IPS-18c (cell line): ENCODE measurements around the gene DMD.
"Not testable (repeated sequence)": the region's sequence is repeated elsewhere in the genome, so short reads cannot be mapped to it uniquely, and the experiment has no call there.

Experiments used
- H3K4me3 ChIP-seq: 2 replicates; pipeline ENCODE4 v1.7.0; 2013; ENCODE audit warnings: low read depth, mild to moderate bottlenecking, low read length, moderate library complexity; ENCODE audit not compliant: insufficient read depth
- H3K9me3 ChIP-seq: one replicate; pipeline ENCODE4 v1.6.1; 2013; ENCODE audit warnings: mild to moderate bottlenecking, low read length, moderate library complexity; ENCODE audit not compliant: control insufficient read depth, insufficient read depth

DMD gene

GRCh38 chrX:32642283-32642682, 569.1 kb downstream of the DMD start:
- H3K9me3 ChIP-seq: no peaks in the 10 kb centered on the region
- H3K4me3 ChIP-seq: no peak overlapping the region

- no peak overlapping the region for H3K4me3 ChIP-seq
- no peaks in the 10 kb centered on the region for H3K9me3 ChIP-seq
Observed at GRCh38 chrX:32618154-32618553, 593.2 kb downstream of the DMD start.

DNA sequence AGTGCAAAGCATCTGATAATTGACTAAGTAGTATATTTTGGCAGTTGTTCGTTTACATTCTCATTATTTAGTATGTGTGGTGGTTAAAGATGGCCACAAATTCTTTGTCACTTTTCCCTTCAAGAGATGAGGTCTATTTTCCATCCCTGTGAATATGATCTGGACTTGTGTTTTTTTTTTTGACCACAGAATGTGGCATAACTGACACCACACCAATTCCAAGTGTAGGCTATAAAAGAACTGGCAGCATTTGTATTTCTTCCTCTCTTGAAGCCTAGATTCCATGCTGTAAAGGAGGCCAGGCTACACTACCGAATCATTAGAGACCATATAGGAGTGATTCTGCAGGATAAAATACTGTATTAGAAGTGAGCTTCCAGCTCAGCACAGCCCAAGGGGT, 596.6 kb downstream of the DMD start:
- H3K4me3 ChIP-seq: no peak overlapping the region
- no peaks in the 10 kb centered on the region for H3K9me3 ChIP-seq

DNA sequence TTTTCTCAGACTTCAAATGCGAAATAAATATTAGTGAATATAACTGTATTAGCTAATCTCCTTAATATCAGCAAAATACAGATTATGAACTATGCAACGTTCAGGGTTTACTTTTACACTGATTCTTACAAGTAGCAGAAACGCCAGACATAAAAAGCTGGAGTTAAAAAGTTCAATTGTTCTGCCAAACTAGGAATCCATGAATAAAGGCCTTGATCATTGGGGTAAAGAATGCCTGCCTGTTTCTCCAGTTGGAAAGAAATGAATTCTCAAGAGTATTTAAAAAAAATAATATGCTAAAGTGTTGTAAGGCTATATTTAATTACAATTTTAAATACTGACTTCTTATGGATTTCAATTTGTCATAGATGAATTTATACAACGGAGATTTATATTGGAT, 612.2 kb downstream of the DMD start:
- Histone ChIP-seq H3K9me3 (no peaks in the 10 kb centered on the region), H3K4me3 (no peak overlapping the region)

DNA sequence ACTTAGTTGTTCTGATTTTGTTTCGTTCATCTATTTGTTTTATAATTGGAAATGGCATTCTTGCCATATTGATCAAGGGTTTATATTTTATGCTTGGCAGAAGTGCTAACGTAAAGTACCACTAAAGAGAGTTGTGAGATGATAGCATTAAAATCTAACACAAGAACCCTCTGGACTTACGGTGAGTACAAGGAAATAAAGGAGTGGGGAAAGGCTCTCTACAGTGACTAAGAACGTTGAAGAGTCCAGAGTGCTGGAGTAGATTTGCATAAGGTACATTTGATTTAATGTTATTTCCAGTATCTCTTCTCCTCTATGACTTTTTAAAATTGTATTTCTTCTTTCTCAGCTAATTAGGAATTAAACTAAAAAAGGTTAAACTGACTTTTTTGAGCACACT, 612.6 kb downstream of the DMD start:
- no peaks in the 10 kb centered on the region for H3K9me3 ChIP-seq

GRCh38 chrX:32597777-32598176, 613.6 kb downstream of the DMD start:
- peaks cover 1% of the 10 kb centered on the region for H3K9me3 ChIP-seq
- H3K4me3 ChIP-seq: no peak overlapping the region

More for the DNA sequence above, 612.6 kb downstream of the DMD start:
- H3K4me3 ChIP-seq: no peak overlapping the region

- Histone ChIP-seq H3K9me3 (peaks cover 3% of the 10 kb centered on the region), H3K4me3 (no peak overlapping the region)
Observed at GRCh38 chrX:32592786-32593185, 618.6 kb downstream of the DMD start.

DNA sequence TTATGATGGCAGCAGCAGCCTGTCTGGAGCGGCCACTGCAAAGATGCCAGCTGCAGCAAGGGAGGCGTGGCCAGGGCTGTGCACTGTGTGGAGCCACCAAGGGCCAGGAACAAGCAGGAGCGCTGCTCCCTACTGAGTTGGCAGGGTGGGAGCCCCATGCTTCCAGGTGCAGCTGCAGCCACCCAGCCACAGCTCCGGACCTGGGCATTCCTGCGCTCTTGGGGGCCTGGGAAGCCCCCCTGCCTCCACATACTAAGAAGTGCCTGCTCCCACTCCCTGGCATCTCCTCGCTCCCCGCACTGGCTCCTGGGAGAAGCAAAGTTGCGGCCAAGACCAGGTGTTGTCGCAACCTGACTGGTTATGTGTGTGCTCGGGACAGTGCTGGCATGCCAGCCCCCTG, 619.8 kb downstream of the DMD start:
- H3K9me3 ChIP-seq: peaks cover 3% of the 10 kb centered on the region
- no peak overlapping the region for H3K4me3 ChIP-seq

DNA sequence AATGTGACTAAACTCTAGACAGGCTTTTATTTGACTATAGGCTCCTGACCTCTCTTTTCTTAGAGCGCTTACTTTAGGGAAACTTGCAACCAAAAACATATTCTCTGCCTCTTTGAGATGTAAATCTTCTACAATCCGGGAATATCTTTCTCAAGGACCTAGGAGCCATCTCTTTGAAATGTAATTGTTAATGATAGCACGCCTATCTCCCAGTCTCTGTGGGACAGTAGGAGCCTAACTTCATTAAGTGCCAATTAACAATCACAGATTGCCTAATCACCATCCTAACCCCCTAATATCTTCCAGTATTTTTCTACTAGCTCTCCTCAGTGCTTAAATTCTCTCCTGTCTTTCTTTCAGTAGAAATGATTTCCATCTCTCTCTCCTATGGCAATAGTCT, 628.6 kb downstream of the DMD start:
- no peak overlapping the region for H3K4me3 ChIP-seq
- no peaks in the 10 kb centered on the region for H3K9me3 ChIP-seq

DNA sequence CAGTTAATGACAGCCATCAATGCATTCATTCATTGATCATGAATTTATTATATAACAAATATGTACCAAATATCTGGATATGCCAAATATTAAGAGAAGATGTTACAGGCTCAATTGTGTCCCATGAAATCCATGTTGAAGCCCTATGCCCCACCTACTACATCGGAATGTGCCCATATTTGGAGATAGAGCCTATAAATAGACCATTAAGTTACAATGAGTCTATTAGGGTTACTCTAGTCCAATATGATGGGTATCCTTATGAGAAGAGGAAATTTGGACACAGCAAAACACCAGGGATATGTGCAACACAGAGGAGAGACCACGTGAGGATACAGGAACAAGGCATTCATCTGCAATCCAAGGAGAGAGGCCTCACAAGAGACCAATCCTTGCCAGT, 634.5 kb downstream of the DMD start:
- H3K4me3 ChIP-seq: no peak overlapping the region
- no peaks in the 10 kb centered on the region for H3K9me3 ChIP-seq

GRCh38 chrX:32572644-32573043, 638.7 kb downstream of the DMD start:
- H3K9me3 ChIP-seq: no peaks in the 10 kb centered on the region
- H3K4me3 ChIP-seq: no peak overlapping the region

DNA sequence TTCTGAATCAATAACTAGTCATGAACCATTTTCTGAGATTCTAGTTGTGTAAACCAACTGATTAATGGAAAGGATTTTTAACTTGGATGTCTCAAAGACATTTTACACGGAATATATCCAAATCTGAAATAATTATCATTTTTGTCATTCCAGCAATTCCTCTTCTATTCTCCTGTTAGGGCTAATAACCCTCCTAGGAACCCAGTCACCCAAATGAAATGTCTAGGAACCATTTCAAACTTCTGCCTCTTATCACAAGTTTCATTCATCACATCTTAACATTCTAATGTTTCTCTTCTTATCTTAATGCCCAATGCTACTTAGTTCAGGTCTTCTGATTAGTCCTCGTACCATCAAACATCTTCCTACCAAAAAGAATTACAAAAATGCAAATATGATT, 639.8 kb downstream of the DMD start:
- no peak overlapping the region for H3K4me3 ChIP-seq
- no peaks in the 10 kb centered on the region for H3K9me3 ChIP-seq

DNA sequence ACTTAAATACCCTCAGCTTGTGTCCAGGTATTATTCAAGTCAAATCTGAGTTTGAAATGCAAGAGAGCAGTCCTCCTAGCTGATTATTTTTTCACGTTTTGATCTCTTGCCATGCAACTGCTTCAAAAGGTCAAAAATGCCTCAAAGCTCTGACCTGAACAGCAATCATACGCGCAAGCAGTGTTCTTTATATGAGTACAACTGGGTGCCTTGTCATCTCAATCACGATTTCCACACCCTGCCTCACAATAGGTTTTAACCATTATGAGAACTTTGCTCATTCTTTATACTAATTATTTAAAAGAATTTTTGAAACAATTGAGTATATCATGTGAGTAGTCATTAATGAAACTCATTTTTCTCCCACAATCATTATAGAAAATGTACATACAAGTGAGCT, 649.1 kb downstream of the DMD start:
- Histone ChIP-seq H3K9me3 (no peaks in the 10 kb centered on the region), H3K4me3 (no peak overlapping the region)

DNA sequence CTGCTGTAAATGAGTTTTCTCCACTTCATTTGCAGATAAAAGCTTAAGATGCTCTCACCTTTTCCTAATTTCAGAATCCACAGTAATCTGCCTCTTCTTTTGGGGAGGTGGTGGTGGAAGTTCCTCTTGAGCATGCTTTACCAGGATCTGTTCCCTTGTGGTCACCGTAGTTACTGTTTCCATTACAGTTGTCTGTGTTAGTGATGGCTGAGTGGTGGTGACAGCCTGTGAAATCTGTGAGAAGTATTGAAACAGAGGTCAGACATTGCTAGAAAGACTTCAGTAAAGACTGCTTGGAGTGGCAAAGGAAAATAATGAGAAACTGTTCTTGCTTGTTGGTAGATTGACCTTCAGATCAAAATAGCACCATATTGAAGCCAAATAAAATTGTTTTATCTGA, 666.2 kb downstream of the DMD start:
- Histone ChIP-seq H3K4me3 (no peak overlapping the region), H3K9me3 (no peaks in the 10 kb centered on the region)

- H3K9me3 ChIP-seq: no peaks in the 10 kb centered on the region
- H3K4me3 ChIP-seq: no peak overlapping the region
Observed at GRCh38 chrX:32538554-32538953, 672.8 kb downstream of the DMD start.

DNA sequence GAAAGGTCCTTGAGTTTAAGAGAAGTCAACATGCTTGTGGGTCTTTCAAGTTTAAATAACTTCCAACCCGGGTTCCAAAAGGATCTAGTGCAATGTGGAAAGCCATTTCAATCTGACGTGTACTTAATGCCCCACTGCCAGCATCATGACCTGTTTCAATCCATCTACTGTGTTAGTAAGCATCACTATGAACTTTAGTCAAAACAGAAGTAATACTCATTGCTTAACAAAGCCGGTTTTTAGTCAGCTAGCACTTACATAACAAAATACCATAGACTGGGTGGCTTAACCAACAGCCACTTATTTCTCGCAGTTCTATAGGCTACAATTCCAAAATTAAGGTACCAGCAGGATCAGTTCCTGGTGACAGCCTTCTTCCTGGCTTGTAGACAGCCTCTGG, 677.5 kb downstream of the DMD start:
- no peaks in the 10 kb centered on the region for H3K9me3 ChIP-seq

GRCh38 chrX:32532262-32532661, 679.1 kb downstream of the DMD start:
- Histone ChIP-seq H3K4me3 (no peak overlapping the region), H3K9me3 (no peaks in the 10 kb centered on the region)

More for the DNA sequence above, 677.5 kb downstream of the DMD start:
- H3K4me3 ChIP-seq: no peak overlapping the region

DNA sequence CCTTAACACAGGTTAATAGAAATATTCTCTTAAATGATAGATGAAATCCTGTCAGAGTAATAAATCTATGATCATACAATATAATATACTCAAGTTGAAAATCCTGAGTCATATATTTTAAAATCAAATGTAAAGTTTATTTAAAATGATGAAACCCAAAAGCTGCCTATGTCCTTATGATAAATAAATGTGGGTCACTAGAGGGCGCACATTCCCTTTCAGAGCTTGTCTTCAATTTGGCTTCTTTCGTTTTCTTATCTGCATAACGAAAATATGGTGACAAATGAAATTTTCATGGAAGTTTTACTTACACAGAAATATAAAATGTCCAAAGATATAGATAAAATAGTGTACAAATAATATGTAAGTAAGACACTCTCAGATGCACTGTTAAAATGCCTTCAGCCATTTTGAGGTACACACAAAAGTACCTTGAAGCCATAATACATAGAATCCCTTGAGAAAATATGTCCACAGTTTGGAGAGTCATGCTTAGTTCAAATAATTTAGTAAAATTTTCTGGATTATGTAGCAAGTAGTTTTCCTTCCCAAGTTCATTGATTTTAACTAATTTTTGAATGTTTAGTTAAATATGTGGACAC, 680.4 kb downstream of the DMD start:
- Histone ChIP-seq H3K4me3 (no peak overlapping the region), H3K9me3 (no peaks in the 10 kb centered on the region)

- not testable (repeated sequence) for H3K9me3 ChIP-seq, H3K4me3 ChIP-seq
Observed at GRCh38 chrX:32528451-32528850, 682.9 kb downstream of the DMD start.
